ENCODE data around the gene KAT7.

Gene KAT7

DNA sequence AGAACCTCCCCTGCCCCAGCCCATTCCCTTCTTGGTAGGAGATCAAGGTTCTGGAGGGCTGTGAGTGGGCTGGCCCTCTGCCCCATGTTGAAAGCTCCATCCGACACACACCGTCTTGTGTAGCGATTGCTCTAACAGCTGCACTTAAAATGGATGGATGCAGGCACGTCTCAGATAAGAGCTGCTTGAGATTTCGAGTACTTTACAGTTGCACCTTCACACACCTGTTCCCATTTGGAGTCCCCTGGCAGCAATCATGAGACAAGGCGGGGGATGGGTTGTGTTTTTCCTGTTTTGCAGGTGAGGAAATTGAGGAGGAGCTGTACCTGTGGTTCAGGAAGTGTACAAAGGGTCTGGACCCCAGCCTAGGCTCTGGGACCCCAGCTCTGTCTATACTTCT, 85.0 kb downstream of the KAT7 start:
- peak; percentile 83 for DNase-seq

DNA sequence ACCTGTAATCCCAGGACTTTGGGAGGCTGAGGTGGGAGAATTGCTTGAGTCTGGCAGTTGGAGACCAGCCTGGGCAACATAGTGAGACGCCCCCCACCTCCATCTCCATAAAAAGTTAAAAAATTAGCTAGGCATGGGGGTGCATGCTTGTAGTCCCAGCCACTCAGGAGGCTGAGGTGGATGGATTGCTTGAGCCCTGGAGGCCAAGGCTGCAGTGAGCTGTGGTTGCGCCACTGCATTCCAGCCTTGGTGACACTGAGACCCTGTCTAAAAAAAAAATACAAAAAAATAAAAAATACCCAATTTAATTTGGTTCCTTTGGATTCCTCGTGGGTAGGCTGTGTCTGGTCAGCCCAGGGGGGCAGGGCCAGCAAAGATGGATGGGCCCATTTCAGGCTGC, 85.4 kb downstream of the KAT7 start:
- no peak for DNase-seq

DNA sequence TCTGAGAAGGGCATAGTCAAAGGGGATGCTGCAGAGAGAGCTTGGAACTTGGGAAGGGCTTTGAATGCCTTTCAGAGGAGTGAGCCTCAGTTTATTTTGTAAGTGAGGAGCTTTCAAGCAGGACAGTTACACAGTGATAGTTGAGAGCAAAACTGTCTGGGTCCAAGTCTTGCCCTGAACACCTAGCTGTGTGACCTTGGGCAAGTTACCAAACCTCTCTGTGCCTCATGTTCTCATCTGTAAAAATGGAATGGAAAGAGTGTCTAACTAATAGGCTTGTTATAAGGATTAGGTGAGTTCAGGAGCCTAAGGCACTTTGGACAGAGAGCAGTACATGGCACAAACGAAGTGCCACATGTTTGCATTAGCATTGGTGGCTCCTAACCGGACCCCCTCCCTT, 86.4 kb downstream of the KAT7 start:
- no peak for DNase-seq

DNA sequence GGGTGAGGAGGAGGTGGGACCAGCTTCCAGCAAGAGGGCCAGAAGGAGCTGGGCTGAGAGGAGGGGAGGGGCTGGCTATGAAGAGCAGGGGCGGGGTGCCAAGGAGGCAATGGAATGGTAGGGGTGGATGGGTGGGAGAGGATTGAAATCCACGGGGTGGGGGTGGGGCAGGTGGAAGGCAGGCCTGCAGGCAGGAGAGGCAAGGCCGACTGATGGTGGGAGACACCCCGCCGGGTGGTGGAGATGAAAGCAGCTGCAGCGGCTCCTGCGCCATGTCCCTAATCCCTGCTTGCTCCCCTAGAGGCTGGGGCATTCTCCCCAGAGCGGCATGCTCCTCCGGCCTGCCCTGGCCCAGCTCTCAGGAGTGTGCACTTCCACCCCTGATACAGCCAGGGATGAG, 87.2 kb downstream of the KAT7 start:
- DNase-seq: no peak

DNA sequence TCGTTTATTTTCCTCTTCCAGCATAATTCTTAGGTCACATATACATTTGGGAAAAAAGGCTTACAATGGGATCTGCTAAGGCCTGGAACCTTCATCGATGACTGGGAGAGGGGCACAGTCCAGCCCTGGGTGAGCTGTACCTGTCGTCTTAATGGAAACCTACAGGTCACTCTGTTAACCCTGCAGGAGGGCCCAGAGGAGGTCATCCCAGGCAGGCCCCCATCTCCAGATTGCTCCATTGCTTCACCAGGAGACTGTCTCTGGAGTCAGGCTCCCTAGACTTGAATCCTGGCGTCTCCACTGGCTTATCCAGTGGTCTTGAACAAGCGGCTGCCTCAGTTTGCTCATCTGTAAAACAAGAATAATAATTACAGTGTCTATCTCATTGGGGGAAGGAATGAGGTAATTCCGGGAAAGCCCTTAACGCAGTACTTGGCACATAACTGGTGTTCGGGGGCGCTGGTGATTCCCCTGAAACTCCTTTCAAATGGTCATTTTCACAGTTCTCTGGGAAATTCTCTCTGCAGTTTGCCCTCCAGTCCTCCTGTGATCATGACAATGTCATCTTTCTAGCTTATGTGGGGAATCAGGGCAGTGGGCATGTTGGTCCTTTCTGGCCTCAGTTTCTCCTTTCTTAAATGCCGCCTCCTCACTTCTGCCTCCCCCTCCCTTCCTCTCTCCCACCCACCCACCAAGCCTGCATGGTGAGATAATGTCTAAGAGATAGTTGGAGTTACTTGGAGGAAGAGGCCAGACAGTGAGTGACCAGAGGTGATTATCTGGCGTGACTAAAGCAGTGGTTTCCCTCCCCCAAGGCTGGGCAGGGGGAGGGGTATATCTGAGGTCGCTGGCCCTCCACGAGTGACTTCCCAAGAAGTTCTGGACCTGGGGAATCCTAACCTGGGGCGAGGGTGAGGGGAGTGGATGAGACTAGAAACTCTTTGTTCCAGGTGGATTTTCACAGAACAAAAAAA, 90.7 kb downstream of the KAT7 start:
- no peak for DNase-seq

DNA sequence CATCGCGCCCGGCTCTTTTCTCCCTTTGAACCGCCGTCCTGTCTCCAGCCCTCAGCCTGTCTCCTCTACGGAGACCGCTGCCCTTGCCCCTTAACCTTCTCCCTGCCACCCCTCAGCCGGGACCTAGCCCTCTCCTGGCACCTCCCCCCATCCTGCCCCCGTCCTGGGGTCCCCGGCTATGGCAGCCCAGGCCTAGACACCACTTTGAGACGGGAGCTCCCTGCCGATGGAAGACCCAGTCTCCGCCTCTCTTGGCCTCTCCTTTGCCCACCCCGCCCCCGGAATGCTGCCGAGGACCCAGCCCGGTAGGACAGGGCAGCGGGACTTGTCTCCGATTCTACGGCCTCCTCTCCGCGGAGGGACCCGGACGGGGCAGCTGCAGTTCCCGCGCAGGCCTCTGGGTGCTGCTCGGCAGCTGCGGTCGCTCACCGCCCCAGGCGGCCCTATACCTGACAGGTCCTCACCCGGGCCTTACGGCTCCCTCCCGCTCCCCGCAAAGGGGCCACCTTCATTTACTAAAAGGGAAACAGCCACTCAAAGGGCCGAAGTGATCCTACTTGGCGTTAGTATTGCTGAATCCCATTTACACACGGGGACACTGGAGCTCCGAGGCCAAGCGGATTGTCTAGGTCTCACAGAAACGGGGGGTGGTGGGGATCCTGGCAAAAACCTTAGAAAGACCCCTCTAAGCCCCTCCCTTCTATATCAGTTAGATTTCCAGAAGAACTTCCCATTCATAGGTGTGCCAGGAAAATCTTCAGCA, 92.0 kb downstream of the KAT7 start:
- peak; percentile 47 for DNase-seq

DNA sequence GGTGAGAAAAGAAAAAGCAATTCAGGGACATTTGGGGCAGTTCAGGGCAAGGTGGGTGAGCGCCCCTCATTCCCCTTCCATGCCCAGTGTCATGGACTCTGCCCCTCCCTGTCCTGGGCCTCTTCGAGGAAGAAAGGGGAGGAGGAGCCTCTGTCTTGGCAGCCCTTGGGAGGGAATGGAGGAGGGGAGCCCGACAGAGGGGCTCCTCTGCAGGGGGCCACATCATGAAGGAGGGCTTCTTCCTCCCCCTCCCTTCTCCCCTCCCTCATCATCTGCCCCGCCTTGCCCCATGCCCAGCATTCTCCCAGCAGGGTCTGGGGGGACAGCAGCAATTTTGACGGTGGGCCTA, 92.5 kb downstream of the KAT7 start:
- no peak for DNase-seq

DNA sequence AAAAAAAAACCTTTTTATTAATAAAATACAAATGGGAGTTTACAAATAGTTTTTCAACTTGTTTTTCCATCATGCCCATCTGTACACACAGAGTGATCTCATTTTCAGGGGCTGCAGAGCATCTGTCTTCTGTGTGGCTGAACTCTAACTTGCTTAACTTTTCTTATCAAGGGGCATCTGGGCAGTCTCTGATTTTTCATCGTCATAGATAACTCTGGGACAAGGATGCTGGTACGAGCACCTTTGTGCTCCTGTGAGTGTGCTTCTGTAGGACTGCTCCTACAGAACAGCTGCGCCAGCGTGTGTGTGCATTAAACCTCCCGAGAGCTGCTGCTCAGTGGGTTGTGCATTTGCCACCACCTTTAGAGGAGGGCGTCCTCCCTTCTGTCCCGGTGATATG, 94.0 kb downstream of the KAT7 start:
- DNase-seq: no peak

Data from NCI-H1105 (cell line).